Activated B cell treated with CpG ODN at 0.5 μM for 24 hours (primary cell): ENCODE data around the gene GRHL1. TPM values are rescaled to one million over a fixed set of nuclear protein-coding genes. Genes with fewer than 3 reads are reported as not detected.
"Not testable (repeated sequence)": the region's sequence is repeated elsewhere in the genome, so short reads cannot be mapped to it uniquely, and the experiment has no call there.

Source experiments
- ATAC-seq: fragments of 200-7000 bp; cut with Tn5 transposase; one replicate; pipeline ENCODE4 v1.10.0; 2021; ENCODE audit warnings: low read depth, mild to moderate bottlenecking, moderate library complexity
- CTCF ChIA-PET: fragments of 350-600 bp; sonication (Branson Sonifier 250); formaldehyde crosslinking; loops from one replicate; lab custom pipeline; 2021; ENCODE audit warnings: antibody characterized with exemption; lab: Charles Lee
- POLR2A ChIA-PET: fragments of 350-600 bp; sonication (Branson Sonifier 250); formaldehyde crosslinking; loops from one replicate; lab custom pipeline; 2021; ENCODE audit warnings: antibody characterized with exemption; lab: Charles Lee
- DNase-seq: peaks from one replicate; pipeline ENCODE4 v3.0.0; 2022
- H3K27ac Mint-ChIP-seq: one replicate; pipeline ENCODE4 v1.8.0; 2020; ENCODE audit warnings: mixed read lengths
- H3K27me3 Mint-ChIP-seq: one replicate; pipeline ENCODE4 v1.8.0; 2021; ENCODE audit warnings: mixed read lengths
- H3K36me3 Mint-ChIP-seq: one replicate; pipeline ENCODE4 v1.8.0; 2021; ENCODE audit warnings: low read depth, mixed read lengths
- H3K4me1 Mint-ChIP-seq: one replicate; pipeline ENCODE4 v1.8.0; 2021; ENCODE audit warnings: mixed read lengths
- H3K4me3 Mint-ChIP-seq: one replicate; pipeline ENCODE4 v1.8.0; 2020; ENCODE audit warnings: mild to moderate bottlenecking, mixed read lengths
- H3K9me3 Mint-ChIP-seq: one replicate; pipeline ENCODE4 v1.8.0; 2020; ENCODE audit warnings: mixed read lengths
- intact Hi-C: fragments of 100-400 bp; cut with micrococcal nuclease; formaldehyde crosslinking; loops from one replicate; pipeline ENCODE4 v1.15.1; 2024
- total RNA-seq: library from RNA; stranded (reverse); gene quantifications from 2 replicates; pipeline ENCODE4 v1.2.3, GENCODE V29; 2022
- TF ChIP-seq, protein P1 (sequence below): fragments of 200-600 bp; IDR thresholded peaks from one replicate; pipeline ENCODE4 v1.8.0; 2022; ENCODE audit warnings: antibody characterized with exemption, mild to moderate bottlenecking

GRHL1 gene
- total RNA-seq, 1 donor from 2014 or later = 0.95 TPM

DNA sequence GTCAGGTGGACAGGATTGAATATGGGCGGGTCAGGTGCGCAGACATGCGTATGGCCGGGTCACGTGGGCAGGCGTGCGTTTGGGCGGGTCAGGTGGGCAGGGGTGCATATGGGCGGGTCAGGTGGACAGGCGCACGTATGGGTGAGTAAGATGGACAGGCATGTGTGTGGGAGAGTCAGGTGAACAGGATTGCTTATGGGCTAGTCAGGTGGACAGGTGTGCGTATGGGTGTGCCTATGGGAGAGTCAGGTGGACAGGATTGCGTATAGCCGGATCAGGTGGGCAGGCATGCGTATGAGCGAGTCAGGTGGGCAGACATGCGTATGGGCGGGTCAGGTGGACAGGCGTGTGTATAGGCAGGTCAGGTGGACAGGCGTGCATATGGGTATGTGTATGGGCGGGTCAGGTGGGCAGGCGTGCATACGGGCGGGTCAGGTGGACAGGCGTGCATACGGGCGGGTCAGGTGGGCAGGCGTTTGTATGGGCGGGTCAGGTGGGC is 61.5 kb downstream of the GRHL1 start:
- intact Hi-C loops = no loop called here
- CTCF ChIA-PET = no interaction called here
- Mint-ChIP-seq H3K4me1 (no peaks in the 10 kb centered on the region), H3K9me3 (peaks cover 3% of the 10 kb centered on the region), H3K4me3 (no peak overlapping the region), H3K27me3 (peaks cover 10% of the 10 kb centered on the region), H3K27ac (no peak overlapping the region), H3K36me3 (no peaks in the 10 kb centered on the region)
- TF ChIP-seq, protein P1, sequence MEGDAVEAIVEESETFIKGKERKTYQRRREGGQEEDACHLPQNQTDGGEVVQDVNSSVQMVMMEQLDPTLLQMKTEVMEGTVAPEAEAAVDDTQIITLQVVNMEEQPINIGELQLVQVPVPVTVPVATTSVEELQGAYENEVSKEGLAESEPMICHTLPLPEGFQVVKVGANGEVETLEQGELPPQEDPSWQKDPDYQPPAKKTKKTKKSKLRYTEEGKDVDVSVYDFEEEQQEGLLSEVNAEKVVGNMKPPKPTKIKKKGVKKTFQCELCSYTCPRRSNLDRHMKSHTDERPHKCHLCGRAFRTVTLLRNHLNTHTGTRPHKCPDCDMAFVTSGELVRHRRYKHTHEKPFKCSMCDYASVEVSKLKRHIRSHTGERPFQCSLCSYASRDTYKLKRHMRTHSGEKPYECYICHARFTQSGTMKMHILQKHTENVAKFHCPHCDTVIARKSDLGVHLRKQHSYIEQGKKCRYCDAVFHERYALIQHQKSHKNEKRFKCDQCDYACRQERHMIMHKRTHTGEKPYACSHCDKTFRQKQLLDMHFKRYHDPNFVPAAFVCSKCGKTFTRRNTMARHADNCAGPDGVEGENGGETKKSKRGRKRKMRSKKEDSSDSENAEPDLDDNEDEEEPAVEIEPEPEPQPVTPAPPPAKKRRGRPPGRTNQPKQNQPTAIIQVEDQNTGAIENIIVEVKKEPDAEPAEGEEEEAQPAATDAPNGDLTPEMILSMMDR = no peak
- no peak for ATAC-seq
- no peak for DNase-seq
- POLR2A ChIA-PET = no interaction called here

DNA sequence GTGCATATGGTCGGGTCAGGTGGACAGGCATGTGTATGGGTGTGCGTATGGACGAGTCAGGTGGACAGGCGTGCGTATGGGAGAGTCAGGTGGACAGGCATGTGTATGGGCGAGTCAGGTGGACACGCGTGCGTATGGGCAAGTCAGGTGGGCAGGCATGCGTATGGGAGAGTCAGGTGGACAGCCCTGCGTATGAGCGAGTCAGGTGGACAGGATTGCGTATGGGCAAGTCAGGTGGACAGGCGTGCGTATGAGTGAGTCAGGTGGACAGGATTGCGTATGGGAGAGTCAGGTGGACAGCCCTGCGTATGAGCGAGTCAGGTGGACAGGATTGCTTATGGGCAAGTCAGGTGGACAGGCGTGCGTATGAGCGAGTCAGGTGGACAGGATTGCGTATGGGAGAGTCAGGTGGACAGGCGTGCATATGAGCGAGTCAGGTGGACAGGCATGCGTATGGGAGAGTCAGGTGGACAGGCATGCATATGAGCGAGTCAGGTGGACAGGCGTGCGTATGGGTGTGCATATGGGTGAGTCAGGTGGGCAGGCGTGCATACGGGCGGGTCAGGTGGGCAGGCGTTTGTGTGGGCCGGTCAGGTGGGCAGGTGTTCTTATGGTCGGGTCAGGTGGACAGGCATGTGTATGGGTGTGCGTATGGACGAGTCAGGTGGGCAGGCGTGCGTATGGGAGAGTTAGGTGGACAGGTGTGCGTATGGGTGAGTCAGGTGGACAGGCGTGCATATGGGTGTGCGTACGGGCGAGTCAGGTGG is 62.3 kb downstream of the GRHL1 start:
- ATAC-seq, H3K4me3 Mint-ChIP-seq, H3K36me3 Mint-ChIP-seq, H3K27ac Mint-ChIP-seq, POLR2A ChIA-PET, DNase-seq, CTCF ChIA-PET, H3K9me3 Mint-ChIP-seq, H3K4me1 Mint-ChIP-seq, intact Hi-C loops: not testable (repeated sequence)
- peaks cover 10% of the 10 kb centered on the region for H3K27me3 Mint-ChIP-seq

DNA sequence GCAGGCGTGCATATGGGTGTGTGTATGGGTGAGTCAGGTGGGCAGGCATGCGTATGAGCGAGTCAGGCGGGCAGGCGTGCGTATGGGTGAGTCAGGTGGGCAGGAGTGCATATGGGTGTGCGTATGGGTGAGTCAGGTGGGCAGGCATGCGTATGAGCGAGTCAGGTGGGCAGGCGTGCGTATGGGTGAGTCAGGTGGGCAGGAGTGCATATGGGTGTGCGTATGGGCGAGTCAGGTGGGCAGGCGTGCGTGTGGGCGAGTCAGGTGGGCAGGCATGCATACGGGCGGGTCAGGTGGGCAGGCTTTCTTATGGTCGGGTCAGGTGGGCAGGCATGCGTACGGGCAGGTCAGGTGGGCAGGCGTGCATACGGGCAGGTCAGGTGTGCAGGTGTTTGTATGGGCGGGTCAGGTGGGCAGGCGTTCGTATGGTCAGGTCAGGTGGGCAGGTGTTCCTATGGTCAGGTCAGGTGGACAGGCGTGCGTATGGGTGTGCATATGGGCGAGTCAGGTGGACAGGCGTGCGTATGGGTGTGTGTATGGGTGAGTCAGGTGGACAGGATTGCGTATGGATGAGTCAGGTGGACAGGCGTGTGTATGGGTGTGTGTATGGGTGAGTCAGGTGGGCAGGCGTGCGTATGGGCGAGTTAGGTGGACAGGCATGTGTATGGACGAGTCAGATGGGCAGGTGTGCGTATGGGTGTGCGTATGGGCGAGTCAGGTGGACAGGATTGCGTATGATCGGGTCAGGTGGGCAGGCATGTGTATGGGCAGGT is 63.1 kb downstream of the GRHL1 start:
- Mint-ChIP-seq H3K27me3 (peaks cover 12% of the 10 kb centered on the region), H3K4me3 (no peak overlapping the region), H3K36me3 (no peaks in the 10 kb centered on the region), H3K9me3 (peaks cover 3% of the 10 kb centered on the region), H3K27ac (no peak overlapping the region), H3K4me1 (no peaks in the 10 kb centered on the region)
- TF ChIP-seq, protein P1 = no peak
- POLR2A ChIA-PET = no interaction called here
- CTCF ChIA-PET = no interaction called here
- DNase-seq = no peak
- no peak for ATAC-seq
- intact Hi-C loops = no loop called here

DNA sequence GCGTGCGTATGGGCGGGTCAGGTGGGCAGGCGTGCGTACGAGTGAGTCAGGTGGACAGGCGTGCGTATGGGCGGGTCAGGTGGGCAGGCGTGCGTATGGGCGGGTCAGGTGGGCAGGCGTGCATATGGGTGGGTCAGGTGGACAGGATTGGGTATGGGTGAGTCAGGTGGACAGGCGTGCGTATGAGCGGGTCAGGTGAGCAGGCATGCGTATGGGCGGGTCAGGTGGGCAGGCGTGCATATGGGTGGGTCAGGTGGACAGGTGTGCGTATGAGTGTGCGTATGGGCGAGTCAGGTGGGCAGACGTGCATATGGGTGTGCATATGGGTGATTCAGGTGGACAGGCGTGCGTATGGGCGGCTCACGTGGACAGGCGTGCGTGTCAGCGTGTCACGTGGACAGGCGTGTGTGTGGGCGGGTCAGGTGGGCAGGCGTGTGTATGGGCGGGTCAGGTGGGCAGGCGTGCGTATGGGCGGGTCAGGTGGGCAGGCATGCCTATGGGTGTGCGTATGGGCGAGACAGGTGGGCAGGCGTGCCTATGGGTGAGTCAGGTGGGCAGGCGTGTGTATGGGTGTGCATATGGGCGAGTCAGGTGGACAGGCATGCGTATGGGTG is 64.0 kb downstream of the GRHL1 start:
- intact Hi-C loops, CTCF ChIA-PET, DNase-seq, H3K9me3 Mint-ChIP-seq, H3K27ac Mint-ChIP-seq, ATAC-seq, H3K36me3 Mint-ChIP-seq, POLR2A ChIA-PET, H3K4me3 Mint-ChIP-seq, H3K4me1 Mint-ChIP-seq: not testable (repeated sequence)
- H3K27me3 Mint-ChIP-seq = peaks cover 13% of the 10 kb centered on the region

DNA sequence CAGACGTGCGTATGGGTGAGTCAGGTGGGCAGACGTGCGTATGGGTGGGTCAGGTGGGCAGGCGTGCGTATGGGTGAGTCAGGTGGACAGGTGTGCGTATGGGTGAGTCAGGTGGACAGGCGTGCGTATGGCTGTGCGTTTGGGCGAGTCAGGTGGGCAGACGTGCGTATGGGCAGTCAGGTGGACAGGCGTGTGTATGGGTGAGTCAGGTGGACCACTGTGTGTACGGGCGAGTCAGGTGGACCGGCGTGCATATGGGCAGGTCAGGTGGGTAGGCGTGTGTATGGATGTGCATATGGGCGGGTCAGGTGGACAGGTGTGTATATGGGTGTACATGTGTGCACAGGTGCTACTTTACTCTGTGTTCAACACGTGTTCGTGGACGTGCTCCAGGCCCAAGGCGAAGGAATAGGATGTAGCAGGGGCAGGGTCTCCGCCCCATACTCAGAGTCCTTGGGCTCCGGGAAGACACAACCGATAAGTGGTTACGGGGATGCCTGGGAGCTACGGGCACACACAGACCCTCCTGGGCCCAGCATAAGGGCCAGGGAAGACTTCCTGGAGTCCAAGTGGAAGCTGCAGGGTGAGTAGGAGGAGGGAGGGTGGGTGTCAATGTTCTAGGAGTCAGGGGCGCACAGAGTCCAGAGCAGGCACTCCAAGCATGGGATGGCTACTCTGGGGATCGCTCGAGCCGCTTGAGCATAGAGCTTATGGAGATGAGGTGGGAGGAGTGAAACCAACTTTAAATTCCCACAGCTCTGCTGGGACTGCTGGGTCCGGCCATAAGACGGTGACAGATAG is 64.7 kb downstream of the GRHL1 start:
- Mint-ChIP-seq H3K27me3 (peaks cover 14% of the 10 kb centered on the region), H3K36me3 (no peaks in the 10 kb centered on the region), H3K27ac (no peak overlapping the region), H3K9me3 (peaks cover 3% of the 10 kb centered on the region), H3K4me3 (no peak overlapping the region), H3K4me1 (no peaks in the 10 kb centered on the region)
- intact Hi-C loops = no loop called here
- POLR2A ChIA-PET = no interaction called here
- DNase-seq (no peak), ATAC-seq (no peak)
- TF ChIP-seq, protein P1 = no peak
- CTCF ChIA-PET = interaction anchor here (1.1 kb wide), 1 partner anchor 32 kb away, joined by 3 read pairs; no protein-coding TSS in a partner anchor
